Hippocampal formation (tissue), 2 donors: Measurements from ENCODE around the gene TPST2.
A peak's percentile ranks its signal among the peaks of the same experiment; 100 is the strongest.
"Not testable (repeated sequence)": the region's sequence is repeated elsewhere in the genome, so short reads cannot be mapped to it uniquely, and the experiment has no call there.

Experiments used
- DNase-seq, 2 donors: peaks; one replicate each; lab custom pipeline; 2025; lab: John Stamatoyannopoulos, UW

TPST2 gene

DNA sequence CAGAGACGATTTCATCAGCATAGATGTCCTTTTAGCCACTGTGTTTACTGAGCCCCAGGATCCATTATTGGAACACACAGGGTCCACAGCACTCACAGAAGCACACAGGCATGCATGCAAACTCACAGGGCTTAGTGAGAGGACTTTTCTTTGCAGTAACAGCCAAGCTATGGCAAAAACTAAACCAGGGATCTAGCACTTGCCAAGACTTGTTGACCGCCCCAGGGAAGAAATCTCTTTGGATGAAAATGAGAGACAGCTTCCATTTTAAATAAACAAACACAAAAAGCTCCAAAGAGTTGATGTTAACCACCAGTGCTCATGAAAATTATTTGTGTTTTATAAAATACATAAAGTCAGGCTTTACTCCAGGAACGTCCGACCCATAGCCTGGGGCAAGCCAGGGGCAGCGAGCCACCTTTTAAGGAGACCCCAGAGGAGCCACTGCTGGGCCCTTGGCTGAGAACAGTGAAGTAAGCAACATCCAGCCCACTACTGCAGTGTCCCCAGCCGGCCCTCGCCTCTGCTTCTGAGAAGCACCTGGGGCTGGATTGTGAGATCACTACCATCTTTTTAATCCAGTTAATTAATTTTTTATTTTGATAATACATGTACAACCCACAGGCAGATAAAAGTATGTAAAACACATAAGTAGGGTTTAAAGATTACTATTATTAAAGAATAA, 55.6 kb downstream of the TPST2 start:
- DNase-seq, result no peak

DNA sequence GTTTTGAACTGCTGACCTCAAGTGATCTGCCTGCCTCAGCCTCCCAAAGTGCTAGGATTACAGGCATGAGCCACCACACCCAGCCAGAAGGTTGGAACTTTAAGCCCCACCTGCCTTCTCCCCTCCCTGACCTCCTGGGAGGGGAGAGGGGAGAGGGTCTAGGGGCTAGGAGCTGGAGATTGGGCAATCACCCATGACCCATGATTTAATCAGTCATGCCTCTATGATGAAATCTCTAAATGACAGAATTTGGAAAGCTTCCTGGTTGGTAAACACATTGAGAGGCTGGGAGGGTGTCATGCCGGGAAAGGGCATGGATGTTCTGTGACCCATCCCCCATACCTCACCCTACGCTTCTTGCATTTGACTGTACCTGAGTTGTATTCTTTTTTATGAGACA, 60.6 kb downstream of the TPST2 start:
- DNase-seq, result no peak

DNA sequence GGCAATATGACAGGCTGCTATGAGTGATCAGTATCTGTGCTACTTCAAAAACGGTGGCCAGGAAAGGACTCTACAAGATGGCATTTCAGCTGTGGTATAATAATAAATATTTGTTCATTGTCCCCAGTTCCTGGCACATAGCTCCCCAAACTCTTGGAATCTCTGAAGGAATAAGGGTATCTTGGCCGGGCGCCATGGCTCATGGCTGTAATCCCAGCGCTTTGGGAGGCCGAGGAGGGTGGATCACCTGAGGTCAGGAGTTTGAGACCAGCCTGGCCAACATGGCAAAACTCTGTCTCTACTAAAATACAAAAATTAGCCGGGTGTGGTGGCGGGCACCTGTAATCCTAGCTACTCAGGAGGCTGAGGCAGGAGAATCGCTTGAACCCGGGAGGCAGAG, 61.4 kb downstream of the TPST2 start:
- DNase-seq, result not testable (repeated sequence)

DNA sequence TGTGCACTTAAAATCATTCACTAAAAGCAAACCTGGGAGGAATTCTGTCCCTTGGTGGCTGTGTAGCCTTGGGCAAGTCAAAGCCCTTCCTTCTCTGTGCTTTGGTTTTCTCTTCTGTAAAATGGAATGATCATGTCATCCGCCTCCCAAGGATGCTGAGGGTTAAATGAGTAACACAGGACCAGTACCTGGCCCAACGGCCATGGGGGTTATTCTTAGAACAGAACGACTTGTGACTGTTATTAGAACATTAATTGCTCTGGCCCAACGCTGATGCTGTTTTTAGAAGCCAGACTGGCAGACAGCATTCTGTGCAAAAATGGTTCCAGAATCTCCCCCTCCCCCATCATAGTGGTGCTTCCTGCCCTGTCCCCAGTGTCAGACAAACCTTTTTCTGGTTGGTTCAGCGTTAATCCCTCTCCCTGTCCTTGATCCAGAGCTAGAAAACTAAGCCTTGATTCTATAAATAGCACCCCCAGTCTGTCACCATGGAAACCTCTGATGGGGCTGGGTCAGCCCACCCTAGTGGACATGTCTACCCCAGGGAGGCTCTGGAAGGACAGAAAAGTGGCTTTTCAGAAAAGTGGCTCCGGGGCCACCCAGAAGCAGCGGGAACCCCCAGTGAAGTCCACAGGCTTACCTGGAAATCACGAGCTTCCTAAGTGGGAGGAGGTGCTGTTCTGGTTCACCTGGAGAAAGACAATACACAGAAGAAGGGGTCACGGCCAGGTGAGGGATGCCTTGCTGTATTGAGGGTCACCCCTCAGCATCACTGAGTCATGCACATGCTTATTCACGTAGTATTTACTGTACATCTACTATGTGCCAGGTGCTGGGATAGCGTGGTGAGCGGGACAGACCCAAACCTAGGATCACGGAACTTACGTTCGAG, 62.1 kb downstream of the TPST2 start:
- no peak for DNase-seq

GRCh38 chr22:26527167-26527566, 62.8 kb downstream of the TPST2 start:
- no peak for DNase-seq

DNA sequence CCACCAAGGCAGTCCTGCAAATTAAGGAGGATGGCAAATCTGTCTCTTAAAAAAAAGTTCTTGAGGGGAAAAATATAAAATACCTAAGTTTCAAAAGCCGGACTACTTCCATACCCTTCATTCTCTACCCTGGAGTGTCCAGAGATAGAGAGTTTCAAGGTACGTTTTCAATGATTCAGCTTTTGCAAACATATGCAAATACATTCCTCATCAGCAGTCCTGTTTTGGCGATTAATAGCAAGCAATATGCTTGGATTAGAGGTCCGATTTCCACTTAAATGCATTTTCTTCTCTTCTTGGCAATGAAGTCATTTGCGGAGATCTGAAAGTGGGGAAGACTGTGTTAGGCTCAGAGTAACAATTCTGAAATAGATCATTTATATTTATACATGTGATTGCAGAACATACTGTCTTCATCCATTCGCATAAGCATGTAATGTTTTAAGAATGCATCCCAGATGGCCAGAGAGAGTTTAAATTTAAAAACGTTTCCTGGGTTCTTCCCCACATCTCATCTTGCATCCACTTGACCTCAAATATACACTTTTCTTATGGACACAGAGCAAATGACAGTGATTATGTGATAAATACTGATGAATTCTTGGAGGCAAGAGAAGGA, 63.9 kb downstream of the TPST2 start:
- no peak for DNase-seq

DNA sequence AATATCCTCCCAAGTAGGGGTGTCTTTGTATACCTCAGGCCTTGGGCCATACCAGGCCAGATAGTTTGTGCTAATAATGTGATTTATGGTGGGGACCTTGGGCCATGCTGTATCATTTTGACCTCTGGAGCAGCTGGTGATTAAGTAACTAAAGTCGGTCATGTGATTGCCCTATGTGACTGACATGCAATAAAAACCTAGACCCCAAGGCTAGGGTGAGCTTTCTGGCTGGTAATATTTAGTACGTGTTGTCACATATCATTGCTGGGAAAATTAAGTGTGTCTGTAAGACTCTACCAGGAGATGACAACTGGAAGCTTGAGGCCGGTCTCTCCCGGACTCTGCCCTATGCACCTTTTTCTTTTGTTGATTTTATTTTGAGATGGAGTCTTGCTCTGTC, 65.1 kb downstream of the TPST2 start:
- DNase-seq, result no peak

- DNase-seq, result peak in 1 of 2 donors; percentile 11
These were observed 67.3 kb downstream of the TPST2 start for GRCh38 chr22:26522592-26522991.

GRCh38 chr22:26522012-26522411, 67.9 kb downstream of the TPST2 start:
- DNase-seq, result no peak

- DNase-seq, result no peak
These were observed 72.5 kb downstream of the TPST2 start for GRCh38 chr22:26517429-26517828.

- DNase-seq, result no peak
These were observed 73.4 kb downstream of the TPST2 start for GRCh38 chr22:26516503-26516902.

GRCh38 chr22:26515931-26516330, 74.0 kb downstream of the TPST2 start:
- peak in 1 of 2 donors; percentile 43 for DNase-seq

DNA sequence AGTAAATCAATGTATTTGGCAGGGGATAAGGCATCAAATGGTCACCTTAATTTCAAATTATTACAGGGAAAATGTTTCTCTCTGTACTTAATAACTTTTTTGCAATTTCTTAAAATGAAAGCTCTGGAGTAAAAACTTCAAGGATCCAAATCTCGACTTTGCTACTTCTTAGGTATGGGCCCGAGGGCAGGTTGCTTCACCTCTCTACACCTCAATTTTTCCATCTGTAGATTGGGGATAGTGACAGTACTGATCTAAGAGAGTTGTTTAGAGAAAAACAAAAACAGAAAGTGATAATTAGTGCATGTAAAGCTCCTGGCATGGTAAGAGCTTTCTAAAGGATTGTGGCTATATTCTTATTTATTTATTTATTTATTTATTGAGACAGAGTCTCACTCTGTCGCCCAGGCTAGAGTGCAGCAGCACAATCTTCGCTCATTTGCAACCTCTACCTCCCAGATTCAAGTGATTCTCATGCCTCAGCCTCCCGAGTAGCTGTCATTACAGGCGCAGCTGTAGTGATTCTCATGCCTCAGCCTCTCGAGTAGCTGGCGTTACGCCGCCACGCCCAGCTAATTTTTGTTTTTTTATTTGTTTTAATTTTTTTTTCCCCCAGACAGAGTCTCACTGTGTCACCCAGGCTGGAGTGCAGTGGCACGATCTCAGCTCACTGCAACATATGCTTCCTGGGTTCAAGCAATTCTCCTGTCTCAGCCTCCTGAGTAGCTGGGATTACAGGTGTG, 75.3 kb downstream of the TPST2 start:
- DNase-seq, result no peak

DNA sequence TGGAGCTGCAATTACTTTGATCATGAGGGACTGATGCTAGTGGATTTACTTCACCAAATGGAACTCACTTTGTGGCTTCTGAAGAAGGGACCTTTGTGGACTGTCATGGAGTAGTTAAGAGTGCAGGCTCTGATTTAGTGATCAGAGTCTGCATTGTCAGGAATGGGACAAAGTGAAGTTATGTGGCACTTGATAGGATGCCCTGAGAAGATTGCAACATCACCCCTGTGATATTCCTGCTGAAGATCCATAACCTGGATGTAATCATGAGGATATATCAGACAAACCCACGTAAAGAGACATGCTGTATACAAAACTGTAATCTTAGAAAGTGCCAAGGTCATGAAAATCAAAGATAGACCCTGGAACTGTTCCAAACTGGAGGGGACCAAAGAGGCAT, 76.1 kb downstream of the TPST2 start:
- no peak for DNase-seq

DNA sequence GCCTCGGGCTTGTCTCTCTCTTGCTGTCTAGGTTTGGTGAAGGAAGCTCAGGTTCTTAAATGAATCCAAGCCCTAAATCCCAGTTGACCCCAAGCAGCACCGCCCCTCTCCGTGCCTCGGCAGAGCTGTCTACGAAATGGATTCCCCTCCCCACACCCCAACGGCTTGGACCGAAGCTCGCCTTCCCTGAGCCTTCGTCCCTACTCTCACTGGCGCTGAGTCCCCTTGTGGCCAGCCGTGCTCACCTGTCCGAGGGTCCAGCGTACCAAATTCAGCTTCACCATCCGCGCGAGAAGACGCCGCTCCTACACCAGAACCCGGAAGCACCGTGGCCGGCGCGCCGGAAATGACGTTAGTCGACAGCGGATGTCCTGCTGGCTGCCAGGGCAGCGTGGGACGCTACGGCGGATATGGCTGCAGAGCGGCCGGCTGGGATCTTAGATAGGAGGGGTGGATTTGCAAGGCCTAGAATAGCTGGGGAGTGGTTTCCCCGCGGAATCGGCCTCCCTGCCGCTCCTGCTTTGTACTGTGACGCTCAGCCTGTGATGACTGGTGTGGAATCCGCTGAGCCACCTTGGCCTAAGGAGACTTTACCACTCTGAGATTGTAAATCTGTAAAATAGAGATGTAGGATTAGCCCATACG, 77.7 kb downstream of the TPST2 start, which contains the start of gene TFIP11:
TSS of gene TFIP11 (minus strand) at position 325 of the 645 bp plus-strand sequence. CDS start 2,201 bp downstream, outside the sequence.
- DNase-seq, result peak; percentile 81 to 93

- DNase-seq, result no peak
These were observed 81.8 kb downstream of the TPST2 start for GRCh38 chr22:26508148-26508547.

DNA sequence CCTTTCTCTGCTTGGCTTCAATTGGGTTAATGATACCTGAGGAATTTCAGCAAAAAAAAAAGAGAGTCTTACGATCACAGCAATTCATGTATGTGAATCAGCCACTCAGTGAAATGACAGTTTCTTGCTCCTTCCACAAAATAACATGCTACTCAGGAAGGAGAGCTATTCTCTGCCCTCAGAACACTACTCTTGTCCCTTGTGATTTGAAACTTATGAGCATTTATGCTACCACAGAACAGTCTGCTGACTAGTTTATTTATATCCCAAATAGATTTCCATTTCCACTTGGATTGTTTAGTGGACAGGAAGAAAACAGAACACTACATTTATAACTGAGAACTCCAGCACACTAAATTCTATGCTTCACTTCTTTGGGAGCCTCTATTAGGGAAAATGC, 86.2 kb downstream of the TPST2 start:
- no peak for DNase-seq

GRCh38 chr22:26502688-26503561, 87.0 kb downstream of the TPST2 start:
- peak; percentile 15 to 47 for DNase-seq

DNA sequence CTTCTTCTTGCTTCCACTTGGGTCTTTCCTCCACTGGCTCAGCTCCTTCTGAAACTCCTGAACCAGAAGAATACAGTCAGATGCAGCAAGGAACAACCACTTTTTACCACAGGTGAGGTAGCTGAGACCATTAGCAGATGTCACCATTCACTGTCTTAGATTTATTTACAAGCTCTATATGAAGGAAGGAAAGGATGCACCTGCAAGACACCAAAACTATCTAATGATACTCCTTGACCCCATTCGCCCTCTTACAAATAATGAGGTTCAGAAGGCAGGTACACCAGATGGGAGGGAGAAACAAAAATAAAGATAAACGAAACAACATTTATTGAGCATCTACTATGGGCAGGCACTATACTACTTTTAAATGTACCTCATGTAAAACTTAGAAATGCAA, 87.9 kb downstream of the TPST2 start:
- no peak for DNase-seq

DNA sequence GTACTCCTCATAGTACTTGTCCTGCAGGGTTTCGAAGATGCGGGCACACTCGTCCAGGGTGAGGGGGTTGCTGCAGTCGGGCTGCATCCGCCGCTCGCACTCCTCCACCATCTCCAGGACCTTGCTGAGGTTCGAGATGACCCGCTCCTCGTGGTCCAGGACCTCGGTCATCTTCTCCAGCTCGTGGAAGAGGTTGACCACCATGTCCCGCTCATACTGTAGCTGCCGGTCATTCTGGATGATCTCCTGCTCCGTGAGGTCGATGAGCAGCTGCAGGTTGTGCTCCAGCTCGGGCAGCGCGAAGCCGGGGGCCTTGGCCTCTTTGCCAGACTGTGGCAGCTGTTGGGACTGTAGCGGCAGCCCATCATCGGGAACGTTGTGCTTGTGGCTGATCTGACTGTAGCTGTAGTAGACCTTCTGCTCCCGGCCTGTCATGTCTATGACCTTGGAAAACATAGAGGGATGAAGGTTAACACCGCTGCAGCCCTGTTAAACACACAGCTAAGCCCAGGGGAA, 90.7 kb downstream of the TPST2 start:
- DNase-seq, result no peak
